ENCODE data around the gene DPP6.

Gene DPP6

DNA sequence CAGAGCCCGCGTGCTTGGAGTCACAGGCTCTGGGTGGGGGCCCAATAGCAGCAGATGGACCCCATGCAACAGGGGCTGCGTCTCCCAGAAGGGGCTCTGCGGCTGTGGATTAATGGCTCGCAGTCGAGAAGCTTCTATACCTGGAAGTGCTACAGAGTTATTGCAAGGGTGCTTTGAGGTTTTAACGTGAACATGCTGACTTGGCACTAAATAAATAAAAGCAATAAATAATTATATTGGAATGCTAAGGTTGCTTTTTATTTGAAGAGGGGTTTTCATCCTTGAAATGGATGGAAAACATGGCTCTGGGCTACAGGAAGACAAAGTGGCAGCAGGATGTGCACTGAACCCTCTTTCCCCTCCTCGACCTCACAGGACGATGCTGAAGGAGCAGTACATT is 828.3 kb downstream of the DPP6 start:
- DNase-seq (ENCODE audit: low spot score), result no peak

DNA sequence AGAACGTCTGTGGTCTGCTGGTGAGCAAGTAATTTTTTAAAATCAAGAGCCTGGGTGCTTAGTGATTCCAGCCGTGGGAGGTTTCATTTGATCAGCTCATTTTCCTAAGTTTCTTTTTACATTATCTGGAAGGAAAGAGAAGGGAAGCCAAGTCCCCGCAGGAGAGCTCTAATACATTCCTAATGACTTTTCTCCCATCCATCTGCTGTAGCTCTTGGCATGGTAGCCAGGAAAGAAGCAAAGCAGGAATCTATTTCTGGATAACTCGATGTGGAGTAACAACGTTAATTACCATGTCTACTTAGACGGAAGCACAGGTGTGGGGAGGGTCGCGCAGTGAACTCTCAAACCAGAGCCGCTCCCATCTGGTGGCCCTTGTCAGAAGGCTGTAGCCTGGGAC is 828.8 kb downstream of the DPP6 start:
- DNase-seq (ENCODE audit: low spot score), result no peak

DNA sequence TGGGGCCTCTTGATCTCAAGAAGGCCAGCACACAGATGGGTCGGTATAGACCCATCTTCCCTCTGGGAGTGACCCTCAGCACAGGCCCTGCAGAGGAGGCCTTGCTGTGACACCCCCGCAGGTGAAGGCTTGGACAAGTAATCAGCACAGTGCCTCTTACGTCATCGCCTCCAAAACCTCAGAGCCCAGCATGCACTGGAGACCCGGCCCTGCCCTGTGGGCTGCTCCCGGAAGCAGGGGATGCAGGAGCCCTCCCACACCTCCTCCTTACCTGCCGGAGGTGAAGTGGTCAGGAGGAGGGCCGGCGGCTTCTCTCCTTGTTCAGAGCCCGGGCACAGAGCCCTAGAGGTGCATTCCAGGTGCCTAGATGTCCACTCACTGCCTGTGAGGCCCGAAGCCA is 829.3 kb downstream of the DPP6 start:
- DNase-seq (ENCODE audit: low spot score), result no peak

DNA sequence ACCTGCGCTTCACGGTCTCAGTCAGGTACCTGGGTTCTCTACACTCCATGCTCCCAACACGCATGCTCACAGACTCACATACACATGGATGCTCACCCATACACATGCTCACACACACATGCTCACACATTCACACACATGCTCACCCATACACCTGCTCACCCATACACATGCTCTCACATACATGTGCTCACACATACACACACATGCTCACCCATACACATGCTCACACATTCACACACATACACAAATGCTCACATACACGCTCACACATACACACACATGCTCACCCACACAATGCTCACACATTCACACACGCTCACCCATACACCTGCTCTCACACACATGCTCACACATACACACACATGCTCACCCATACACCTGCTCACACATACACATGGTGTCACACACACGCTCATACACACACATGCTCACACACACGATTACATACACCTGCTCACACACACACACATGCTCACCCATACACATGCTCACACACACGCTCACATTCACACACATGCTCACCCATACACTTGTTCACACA is 830.8 kb downstream of the DPP6 start:
- no peak for DNase-seq (ENCODE audit: low spot score)

DNA sequence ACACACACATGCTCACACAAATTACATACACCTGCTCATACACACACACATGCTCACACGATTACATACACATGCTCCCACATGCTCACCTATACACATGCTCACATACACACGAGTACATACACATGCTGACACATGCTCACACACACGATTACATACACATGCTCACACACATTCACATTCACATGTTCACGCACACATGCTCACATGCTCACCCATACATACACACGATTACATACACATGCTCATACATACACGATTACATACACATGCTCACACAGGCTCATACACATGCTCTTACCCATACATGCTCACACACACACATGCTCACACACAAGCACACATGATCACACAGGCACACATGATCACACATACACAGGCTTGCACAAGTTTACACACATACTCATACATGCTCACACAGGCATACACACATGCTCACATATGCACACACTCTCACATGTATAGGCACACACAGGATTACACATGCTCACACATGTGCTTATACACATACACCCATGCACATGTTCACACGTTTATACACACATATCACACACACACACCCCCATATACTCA is 832.2 kb downstream of the DPP6 start:
- no peak for DNase-seq (ENCODE audit: low spot score)

DNA sequence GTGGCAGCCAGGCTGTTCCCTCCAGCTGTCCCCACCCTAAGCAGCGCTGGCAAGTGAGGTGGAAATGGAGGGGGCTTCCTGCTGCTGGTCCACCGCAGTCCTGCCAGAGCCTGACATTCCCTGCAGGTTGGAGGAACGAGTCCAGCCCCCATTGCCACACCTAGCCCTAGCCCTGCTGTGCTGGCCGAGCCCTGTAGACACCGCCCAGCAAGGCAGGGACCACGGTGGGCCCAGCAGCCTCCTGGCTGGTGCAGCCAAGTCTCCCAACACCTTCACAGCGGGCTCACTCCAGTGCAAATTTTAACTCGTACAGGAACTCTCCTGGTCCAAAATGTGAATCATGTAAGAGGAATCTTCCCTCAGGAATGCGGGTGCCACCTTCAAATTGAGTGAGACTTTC is 834.4 kb downstream of the DPP6 start:
- no peak for DNase-seq (ENCODE audit: low spot score)

DNA sequence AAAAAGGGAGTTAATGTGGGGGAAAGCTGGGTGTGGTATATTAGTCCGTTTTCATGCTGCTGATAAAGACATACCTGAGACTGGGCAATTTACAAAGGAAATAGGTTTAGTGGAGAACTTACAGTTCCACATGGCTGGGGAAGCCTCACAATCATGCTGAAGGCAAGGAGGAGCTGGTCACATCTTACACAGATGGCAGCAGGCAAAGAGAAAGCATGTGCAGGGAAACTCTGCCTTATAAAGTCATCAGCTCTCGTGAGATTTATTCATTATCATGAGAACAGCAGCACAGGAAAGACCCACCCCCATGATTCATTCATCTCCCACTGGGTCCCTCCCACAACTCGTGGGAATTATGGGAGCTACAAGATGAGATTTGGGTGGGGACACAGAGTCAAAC is 836.5 kb downstream of the DPP6 start:
- DNase-seq (ENCODE audit: low spot score), result no peak

DNA sequence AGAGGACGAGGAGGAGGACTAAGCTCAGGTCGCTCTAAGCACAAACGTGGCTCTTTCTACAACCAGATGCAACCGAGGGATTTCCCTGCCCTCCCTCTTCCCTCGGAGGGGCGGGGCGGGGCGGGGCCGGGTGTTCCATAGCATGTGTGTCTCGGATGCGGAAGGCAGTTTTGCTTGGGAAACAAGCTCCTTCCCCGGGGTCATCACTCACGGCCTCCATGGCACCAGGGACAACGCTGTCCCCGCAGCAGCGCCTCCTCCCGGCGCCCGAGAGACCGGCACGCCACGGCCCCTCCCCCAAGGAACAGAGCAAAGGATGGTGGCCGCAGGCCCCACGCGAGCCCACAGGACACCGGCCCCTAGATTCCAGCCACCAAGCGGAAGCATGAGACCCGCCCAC is 840.3 kb downstream of the DPP6 start:
- no peak for DNase-seq (ENCODE audit: low spot score)

DNA sequence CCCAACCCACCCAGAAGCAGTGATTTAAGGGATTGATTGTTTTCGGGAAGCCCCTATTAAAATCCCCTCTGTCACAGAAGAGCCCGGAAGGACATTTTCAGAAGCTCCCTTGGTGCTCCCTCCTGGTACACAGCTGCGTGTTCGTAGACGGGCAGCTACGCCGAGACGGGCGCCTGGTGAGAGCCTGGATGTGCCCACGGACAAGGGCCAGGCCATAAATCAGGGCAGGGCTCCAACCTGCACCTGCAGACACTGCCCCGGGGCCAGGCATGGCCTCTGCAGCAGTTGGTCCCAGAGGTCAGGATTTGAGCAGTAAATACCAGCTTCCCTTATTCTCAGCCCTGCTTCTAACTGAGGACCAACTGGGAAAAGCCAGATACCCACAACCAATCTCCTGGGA is 843.9 kb downstream of the DPP6 start:
- no peak for DNase-seq (ENCODE audit: low spot score)

DNA sequence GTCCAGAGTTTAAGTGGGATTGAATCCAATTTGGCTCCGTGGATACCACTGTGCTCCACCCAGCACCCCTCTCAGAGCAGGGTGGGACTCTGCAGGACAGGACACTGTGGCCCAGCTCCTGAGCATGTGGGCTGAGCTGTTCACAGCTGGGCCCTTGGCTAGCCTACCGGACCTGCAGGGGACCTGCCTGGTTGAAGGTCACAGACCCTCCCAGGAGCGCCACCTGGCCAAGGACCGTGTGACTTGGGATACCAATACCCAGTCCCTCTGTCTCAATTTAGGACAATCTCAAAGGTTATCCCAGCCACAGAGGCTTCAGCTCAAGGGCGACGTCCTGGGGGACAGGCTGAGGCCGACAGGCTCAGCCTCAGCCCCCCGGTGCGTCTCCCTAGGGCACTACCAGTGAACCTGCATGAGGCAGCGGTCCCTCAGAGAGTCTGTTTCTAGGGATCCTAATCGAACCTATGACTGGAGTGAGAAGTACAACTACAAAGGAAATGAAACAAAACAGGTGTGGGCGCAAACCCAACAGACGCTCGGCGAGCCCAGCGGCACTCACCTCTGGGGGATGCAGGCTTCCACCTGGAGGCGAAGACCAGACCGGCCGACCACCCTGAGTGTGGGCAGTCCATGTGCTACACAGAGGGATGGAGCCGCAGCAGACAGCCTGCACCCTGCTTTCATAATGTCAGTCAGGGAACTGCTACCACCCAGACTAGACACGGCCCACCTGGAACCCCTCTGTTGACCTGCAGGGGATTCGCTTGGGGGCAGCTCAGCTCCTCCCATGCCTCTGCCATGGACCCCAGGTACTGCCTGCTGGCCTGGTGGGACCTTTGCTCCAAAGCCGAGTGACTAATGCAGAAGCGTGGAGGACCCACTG is 847.0 kb downstream of the DPP6 start:
- DNase-seq (ENCODE audit: low spot score), result no peak

DNA sequence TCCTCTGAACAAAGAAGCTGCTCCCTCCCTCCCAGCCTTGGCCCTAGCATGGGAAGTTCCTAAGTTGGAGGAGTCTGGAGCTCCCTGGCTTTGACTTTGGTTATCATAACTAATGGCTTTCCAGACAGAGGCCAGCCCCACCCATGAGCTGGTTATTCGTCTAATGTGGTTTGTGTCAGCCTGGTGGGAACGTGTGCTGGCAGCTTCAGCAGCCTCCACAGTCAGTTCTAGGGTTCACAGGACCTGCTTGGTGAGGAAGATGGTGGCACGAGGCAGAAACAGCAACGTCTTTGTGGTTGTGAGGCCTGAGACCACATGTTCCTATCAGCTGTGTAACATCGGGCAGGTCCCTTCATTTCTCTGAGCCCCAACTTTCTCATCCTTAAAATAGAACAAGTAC is 847.7 kb downstream of the DPP6 start:
- DNase-seq (ENCODE audit: low spot score), result no peak

DNA sequence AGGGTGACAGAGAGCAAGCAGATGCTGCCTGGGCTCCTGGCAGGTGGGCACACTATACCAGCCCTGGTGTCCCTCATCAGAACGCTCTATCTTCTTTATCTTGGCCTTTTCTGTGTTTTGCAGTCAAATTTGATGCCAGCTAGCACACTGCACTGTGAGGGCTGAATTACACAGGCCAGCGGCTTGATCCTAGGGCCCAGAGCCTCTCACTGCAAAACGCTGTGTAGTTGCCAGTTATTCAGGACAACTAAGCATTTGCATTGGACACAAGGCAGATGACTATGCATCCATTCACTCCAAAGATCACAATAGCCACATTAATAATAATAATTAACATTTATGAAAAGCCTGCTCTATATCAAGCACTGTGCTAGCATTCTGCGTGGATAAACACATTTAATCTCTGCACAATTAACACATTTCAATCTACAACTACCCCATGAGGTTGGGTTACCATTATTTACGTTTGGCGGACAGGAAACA is 850.4 kb downstream of the DPP6 start:
- no peak for DNase-seq (ENCODE audit: low spot score)

DNA sequence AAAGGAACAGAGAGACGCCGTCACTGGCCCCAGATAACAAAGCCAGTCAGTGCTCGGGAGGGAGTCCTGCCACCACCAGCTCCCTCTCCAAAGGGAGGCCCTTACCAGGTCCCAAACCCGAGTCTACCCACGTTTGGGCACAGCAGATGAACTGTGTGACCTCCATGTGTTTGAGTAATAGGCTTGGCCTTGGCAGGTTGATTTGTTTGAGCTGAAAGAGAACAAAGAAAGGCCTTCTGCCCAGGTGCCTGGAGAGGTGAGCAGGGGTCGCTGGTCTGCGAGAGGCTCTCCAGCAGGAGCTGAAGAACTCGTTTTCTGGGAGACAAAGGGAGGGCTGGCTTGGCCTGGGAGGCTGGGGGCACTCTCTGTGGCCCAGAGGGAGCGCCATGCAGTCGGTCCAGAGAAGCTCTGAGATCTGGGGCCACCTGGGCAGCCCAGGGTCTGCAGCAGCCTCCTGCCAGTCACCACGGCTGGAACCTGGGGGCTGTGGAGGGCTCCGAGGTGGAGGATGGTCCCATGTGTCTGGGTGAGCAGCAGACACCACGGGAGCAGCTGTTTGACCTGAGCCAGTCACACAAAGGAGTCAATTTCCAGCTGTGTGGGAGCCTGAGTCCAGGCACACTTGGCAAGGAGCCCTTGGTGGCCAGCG is 851.0 kb downstream of the DPP6 start:
- no peak for DNase-seq (ENCODE audit: low spot score)

DNA sequence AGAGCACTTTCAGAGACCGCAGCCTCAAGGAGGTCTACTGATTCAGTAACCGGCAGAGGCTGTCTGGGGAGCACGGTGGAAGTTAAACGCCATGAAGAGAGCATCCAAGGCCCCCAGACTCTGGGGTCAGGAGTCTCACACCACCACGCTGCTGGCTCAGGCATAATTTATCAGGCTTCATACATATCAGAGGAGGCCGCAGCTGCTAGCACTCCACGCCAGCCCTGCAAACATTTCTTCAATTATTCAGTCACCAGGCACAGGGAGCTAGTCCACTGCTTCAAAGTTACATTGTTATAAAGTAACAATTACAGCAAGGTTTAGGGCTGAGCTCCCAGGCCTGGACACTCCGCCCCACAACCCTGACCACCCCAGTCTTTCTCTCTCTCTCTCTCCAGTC is 852.9 kb downstream of the DPP6 start:
- no peak for DNase-seq (ENCODE audit: low spot score)

DNA sequence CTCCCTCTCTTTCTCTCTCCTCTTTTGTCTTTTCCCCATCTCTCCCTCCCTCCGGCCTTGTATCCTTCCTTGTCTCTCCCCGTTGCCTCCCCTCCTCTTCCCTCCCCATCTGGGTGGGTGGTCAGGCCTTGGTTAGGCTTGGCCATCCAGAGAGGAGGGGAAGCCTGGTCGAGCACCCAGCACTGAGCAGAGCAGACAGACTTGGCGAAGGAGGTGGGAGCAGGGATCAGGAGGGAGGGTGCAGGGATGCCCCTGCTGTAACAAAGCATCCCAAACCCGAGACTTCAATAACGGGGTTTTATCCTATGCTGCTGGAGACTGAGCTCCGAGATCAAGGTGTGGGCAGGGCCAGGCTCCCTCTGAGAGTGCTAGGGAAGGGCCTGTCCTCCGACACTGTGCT is 853.4 kb downstream of the DPP6 start:
- no peak for DNase-seq (ENCODE audit: low spot score)

DNA sequence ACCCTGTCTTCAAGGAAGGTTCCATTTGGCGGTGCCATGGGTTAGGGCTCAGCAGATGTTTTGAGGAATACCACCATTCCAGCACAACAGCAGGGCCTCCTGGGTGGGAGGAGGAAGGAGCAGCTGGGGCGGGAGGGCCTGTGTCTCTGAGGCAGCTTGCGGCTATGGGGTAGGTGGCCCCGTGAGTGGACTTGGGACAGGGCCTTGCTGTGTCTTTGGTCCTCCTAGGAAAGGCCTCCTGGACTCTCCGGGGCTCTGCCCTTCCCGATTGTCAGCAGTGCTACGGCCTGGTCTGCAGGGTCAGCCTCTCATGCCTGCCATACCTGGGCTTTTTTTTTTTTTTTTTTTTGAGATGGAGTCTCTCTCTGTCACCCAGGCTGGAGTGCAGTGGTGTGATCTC is 854.0 kb downstream of the DPP6 start:
- no peak for DNase-seq (ENCODE audit: low spot score)

DNA sequence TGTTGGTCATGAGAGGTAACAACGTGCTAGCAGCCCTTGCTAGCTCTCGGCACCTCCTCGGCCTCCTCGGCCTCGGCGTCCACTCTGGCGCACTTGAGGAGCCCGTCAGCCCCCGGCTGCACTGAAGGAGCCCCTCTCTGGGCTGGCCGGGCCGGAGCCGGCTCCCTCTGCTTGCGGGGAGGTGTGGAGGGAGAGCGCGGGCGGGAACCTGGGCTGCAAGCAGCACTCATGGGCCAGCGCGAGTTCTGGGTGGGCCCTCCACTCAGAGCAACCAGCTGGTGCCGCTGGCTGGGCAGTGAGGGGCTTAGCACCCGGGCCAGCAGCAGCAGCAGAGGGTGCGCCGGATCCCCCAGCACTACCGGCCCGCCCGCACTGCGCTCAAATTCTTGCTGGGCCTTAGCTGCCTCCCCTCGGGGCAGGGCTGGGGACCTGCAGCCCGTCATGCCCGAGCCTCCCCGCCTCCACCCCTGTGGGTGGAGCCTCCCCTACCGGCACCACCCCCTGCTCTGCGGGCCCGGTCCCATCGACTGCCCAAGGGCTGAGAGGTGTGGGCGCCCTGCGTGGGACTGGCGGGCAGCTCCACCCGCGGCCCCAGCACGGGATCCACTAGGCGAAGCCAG is 854.6 kb downstream of the DPP6 start:
- no peak for DNase-seq (ENCODE audit: low spot score)

DNA sequence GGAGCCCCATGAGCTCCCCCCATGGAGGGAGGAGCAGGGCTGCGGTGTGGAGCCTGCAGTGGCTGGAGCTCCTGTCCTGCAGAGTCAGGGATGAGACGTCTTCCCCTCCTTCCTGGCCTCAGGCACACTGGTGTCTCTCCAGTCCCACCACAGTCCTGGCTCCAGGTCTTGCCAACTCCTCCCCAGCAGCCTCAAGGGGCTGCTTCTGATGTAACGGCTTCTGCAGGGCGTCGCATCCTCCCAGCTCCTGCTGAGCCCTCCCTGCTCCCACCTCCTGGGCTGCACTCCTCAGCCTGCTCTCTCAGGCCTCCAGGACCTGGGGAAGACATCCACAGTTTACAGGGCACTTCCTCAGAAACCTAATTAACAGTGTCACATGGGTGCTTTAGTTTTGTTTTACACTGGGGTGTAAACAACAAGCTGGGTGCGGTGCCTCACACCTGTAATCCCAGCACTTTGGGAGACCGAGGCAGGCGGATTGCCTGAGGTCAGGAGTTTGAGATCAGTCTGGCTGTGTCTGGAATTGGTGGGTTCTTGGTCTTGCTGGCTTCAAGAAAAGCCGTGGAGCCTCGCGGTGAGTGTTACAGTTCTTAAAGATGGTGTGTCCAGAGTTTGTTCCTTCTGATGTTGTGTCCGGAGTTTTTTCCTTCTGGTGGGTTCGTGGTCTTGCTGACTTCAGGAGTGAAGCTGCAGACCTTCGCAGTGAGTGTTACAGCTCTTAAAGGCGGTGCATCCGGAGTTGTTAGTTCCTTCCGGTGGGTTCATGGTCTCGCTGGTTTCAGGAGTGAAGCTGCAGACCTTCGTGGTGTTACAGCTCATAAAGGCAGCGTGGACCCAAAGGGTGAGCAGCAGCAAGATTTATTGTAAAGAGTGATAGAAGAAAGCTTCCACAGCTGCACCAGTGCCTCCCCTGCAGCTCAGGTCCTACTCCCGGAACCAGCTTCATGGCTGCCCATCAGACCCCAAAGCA is 855.7 kb downstream of the DPP6 start:
- DNase-seq (ENCODE audit: low spot score), result no peak

DNA sequence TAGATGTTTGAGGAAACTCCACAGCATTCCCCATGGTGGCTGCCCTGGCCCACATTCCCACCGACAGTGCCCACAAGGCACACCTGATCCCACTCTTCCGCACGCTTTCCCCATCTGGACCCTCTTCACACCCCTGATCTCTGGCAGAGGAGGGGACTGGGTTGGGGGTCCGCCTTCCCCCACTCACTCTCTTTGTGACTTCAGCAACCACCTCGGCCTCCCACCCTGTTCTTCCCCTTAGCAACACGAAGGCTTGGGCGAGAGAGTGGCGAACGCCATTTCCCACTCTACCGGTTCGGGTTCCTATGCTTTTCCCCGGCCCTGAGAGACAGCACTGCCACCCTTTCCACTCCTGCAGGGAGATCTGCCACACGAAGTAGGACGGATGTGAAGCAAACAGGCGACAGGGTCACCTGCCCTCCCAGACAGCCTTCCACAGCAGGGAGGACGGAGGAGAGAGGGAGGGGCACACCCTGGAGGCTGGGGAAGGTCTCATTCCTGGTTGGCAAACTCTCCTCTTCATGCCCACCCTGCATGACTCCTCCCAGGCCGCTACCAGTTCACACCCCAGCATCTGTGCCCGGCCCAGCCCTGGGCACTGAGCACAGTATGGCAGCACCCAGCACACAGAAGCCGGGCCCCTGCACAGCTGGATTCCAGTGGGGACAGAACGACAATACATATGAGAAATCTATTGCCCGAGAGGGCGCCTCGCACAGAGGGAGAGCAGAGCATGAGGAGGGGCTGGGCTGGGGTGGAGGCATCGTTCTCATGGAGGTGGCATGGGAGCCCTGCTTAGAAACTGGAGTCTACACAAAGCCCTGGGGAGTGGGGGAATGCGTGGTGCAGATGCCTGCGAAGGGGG is 857.3 kb downstream of the DPP6 start:
- no peak for DNase-seq (ENCODE audit: low spot score)

DNA sequence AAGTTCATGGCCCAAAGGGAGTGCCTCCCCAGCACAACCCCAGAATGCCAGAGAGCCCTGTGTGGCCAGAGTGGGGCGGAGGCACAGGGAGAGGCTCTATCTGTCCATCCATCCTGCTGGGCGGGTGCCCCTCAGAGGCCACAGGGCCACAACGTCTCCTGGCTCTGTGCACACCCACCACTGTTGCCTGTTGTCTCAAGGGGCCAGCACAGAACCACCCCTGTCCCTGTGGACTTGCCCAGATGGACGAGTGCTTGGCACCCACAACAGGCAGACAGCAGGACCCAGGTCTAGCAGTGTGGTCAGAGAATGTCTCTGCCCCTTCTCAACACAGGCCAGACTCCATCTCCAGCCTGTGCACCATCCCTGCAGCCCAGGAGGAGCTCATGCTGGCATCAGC is 857.9 kb downstream of the DPP6 start:
- no peak for DNase-seq (ENCODE audit: low spot score)
